SJSA1 (cell line): ENCODE measurements around the gene SH3TC1. TPM values are rescaled to one million over a fixed set of nuclear protein-coding genes. Genes with fewer than 3 reads are reported as not detected.

ENCODE experiments used
- DNase-seq, 2 experiments: peaks; one replicate each; pipeline ENCODE4 v3.0.0-alpha.2; 2015 to 2020; ENCODE audit warnings: low spot score in 2 of 2, low read depth in 1 of 2
- H3K27ac ChIP-seq: fragments of 250-450 bp; sonication (Bioruptor Pico); 2 replicates; pipeline ENCODE4 v1.5.1; 2020; ENCODE audit warnings: mild to moderate bottlenecking, moderate library complexity
- H3K27me3 ChIP-seq: fragments of 250-450 bp; sonication (Bioruptor Pico); replicated peaks from 2 replicates; pipeline ENCODE4 v1.5.1; 2020; ENCODE audit warnings: mild to moderate bottlenecking, moderate library complexity
- H3K36me3 ChIP-seq: fragments of 250-450 bp; sonication (Bioruptor Pico); 2 replicates; pipeline ENCODE4 v1.5.1; 2020; ENCODE audit warnings: mild to moderate bottlenecking
- H3K4me1 ChIP-seq: fragments of 250-450 bp; sonication (Bioruptor Pico); replicated peaks from 2 replicates; pipeline ENCODE4 v1.6.1; 2021; ENCODE audit warnings: mild to moderate bottlenecking
- H3K4me3 ChIP-seq: fragments of 250-450 bp; sonication (Bioruptor Pico); 2 replicates; pipeline ENCODE4 v1.5.1; 2020; ENCODE audit warnings: mild to moderate bottlenecking
- H3K9me3 ChIP-seq: fragments of 250-450 bp; sonication (Bioruptor Pico); replicated peaks from 2 replicates; pipeline ENCODE4 v1.5.1; 2020; ENCODE audit warnings: mild to moderate bottlenecking
- total RNA-seq: library from RNA; depleted of rRNA; stranded (reverse); fragments of >200 nt; shearing (Covaris generic); gene quantifications from 2 replicates; pipeline ENCODE4 v1.2.3, GENCODE V29; 2014

The SH3TC1 gene
- total RNA-seq, 1 experiment from 2014 or later = 1.4 TPM

GRCh38 chr4:8241895-8242696 lies 43.0 kb downstream of the SH3TC1 start:
- Histone ChIP-seq H3K27ac (no peak overlapping the region), H3K27me3 (no peaks in the 10 kb centered on the region), H3K9me3 (no peaks in the 10 kb centered on the region), H3K36me3 (no peaks in the 10 kb centered on the region), H3K4me1 (peaks cover 4% of the 10 kb centered on the region), H3K4me3 (no peak overlapping the region)
- DNase-seq = peak; percentile 58 to 75

- no peaks in the 10 kb centered on the region for H3K27me3 ChIP-seq
- DNase-seq = no peak
- no peaks in the 10 kb centered on the region for H3K9me3 ChIP-seq
- no peak overlapping the region for H3K27ac ChIP-seq
- peaks cover 4% of the 10 kb centered on the region for H3K4me1 ChIP-seq
- no peak overlapping the region for H3K4me3 ChIP-seq
- H3K36me3 ChIP-seq = no peaks in the 10 kb centered on the region
Observed at GRCh38 chr4:8242782-8243560, 43.9 kb downstream of the SH3TC1 start.

GRCh38 chr4:8244001-8244757 lies 45.1 kb downstream of the SH3TC1 start:
- no peaks in the 10 kb centered on the region for H3K27me3 ChIP-seq
- H3K36me3 ChIP-seq = no peaks in the 10 kb centered on the region
- no peak overlapping the region for H3K27ac ChIP-seq
- peaks cover 4% of the 10 kb centered on the region for H3K4me1 ChIP-seq
- no peak overlapping the region for H3K4me3 ChIP-seq
- no peaks in the 10 kb centered on the region for H3K9me3 ChIP-seq
- DNase-seq = no peak

GRCh38 chr4:8244931-8245460 lies 45.9 kb downstream of the SH3TC1 start:
- H3K27me3 ChIP-seq = no peaks in the 10 kb centered on the region
- H3K4me3 ChIP-seq = no peak overlapping the region
- no peak overlapping the region for H3K27ac ChIP-seq
- DNase-seq = no peak
- H3K4me1 ChIP-seq = peaks cover 4% of the 10 kb centered on the region
- no peaks in the 10 kb centered on the region for H3K36me3 ChIP-seq
- H3K9me3 ChIP-seq = no peaks in the 10 kb centered on the region

- Histone ChIP-seq H3K9me3 (no peaks in the 10 kb centered on the region), H3K4me1 (peaks cover 4% of the 10 kb centered on the region), H3K4me3 (no peak overlapping the region), H3K27me3 (no peaks in the 10 kb centered on the region), H3K27ac (no peak overlapping the region), H3K36me3 (no peaks in the 10 kb centered on the region)
- no peak for DNase-seq
Observed at GRCh38 chr4:8245884-8246833, 47.1 kb downstream of the SH3TC1 start.

- no peak for DNase-seq
- no peaks in the 10 kb centered on the region for H3K27me3 ChIP-seq
- H3K27ac ChIP-seq = no peak overlapping the region
- no peaks in the 10 kb centered on the region for H3K9me3 ChIP-seq
- peaks cover 3% of the 10 kb centered on the region for H3K4me1 ChIP-seq
- H3K36me3 ChIP-seq = no peaks in the 10 kb centered on the region
- H3K4me3 ChIP-seq = no peak overlapping the region
Observed at GRCh38 chr4:8247047-8247930, 48.2 kb downstream of the SH3TC1 start.

- H3K9me3 ChIP-seq = no peaks in the 10 kb centered on the region
- DNase-seq = no peak
- H3K4me1 ChIP-seq = no peaks in the 10 kb centered on the region
- no peak overlapping the region for H3K4me3 ChIP-seq
- no peaks in the 10 kb centered on the region for H3K27me3 ChIP-seq
- no peak overlapping the region for H3K27ac ChIP-seq
- H3K36me3 ChIP-seq = no peaks in the 10 kb centered on the region
Observed at GRCh38 chr4:8248091-8248490, 49.0 kb downstream of the SH3TC1 start.

GRCh38 chr4:8250227-8250626 lies 51.1 kb downstream of the SH3TC1 start:
- H3K27ac ChIP-seq = no peak overlapping the region
- no peaks in the 10 kb centered on the region for H3K36me3 ChIP-seq
- H3K9me3 ChIP-seq = no peaks in the 10 kb centered on the region
- no peak overlapping the region for H3K4me3 ChIP-seq
- no peaks in the 10 kb centered on the region for H3K27me3 ChIP-seq
- no peaks in the 10 kb centered on the region for H3K4me1 ChIP-seq
- DNase-seq = no peak

GRCh38 chr4:8250637-8251036 lies 51.5 kb downstream of the SH3TC1 start:
- no peaks in the 10 kb centered on the region for H3K27me3 ChIP-seq
- H3K4me3 ChIP-seq = no peak overlapping the region
- no peaks in the 10 kb centered on the region for H3K36me3 ChIP-seq
- DNase-seq = no peak
- no peak overlapping the region for H3K27ac ChIP-seq
- H3K9me3 ChIP-seq = no peaks in the 10 kb centered on the region
- no peaks in the 10 kb centered on the region for H3K4me1 ChIP-seq

- no peak overlapping the region for H3K27ac ChIP-seq
- no peaks in the 10 kb centered on the region for H3K27me3 ChIP-seq
- H3K9me3 ChIP-seq = no peaks in the 10 kb centered on the region
- no peaks in the 10 kb centered on the region for H3K4me1 ChIP-seq
- DNase-seq = no peak
- no peak overlapping the region for H3K4me3 ChIP-seq
- no peaks in the 10 kb centered on the region for H3K36me3 ChIP-seq
Observed at GRCh38 chr4:8251110-8251883, 52.2 kb downstream of the SH3TC1 start.

- Histone ChIP-seq H3K9me3 (no peaks in the 10 kb centered on the region), H3K27ac (no peak overlapping the region), H3K4me3 (no peak overlapping the region), H3K36me3 (no peaks in the 10 kb centered on the region), H3K4me1 (no peaks in the 10 kb centered on the region), H3K27me3 (no peaks in the 10 kb centered on the region)
- no peak for DNase-seq
Observed at GRCh38 chr4:8252301-8253173, 53.4 kb downstream of the SH3TC1 start.
